Measurements from ENCODE around the gene RBM33. TPM values are rescaled to one million over a fixed set of nuclear protein-coding genes. Genes with fewer than 3 reads are reported as not detected.

The RBM33 gene
- total RNA-seq, 2 experiments from 2014 or later: 73.7 to 84.8 TPM

DNA sequence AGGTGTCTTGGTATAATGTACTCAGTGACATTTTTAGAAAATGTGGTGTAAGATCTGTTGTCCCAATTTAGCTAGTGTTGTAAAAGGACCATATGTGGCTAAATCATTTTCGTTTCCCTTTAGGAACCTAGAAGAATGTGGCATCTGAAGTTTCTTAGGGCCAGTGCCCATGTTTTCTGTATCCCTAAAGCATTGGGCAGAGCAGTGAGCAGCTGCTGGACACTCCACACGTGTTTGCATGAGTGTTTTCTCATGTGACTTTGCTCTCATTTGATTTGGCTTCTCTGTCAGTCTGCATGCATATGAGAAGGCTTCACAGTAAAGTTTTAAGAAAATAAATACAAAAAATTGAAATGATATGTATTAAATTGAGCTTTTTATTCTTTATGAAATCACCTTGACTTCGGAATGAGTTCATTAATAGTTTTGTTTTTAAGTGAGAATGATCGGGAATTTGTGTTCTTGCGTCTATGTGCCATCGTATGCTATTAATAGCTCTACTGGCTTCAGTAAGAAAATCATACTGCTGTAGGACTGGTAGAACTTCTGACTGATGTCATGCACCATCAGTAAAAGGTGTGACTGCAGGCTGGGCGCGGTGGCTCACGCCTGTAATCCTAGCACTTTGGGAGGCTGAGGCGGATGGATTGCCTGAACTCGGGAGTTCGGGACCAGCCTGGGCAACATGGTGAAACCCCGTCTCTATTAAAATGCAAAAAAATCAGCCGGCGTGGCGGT lies 61.3 kb downstream of the RBM33 start:
- ChIA-PET POLR2A (no interaction called here), CTCF (interaction anchor here (0.6 to 1.1 kb wide), 3 partner anchors 13 to 407 kb away, joined by 3 to 4 read pairs (median 3); no protein-coding TSS in a partner anchor)
- DNase-seq: no peak
- H3K27ac Mint-ChIP-seq: peak overlapping the region; percentile 16
- H3K27me3 Mint-ChIP-seq: no peaks in the 10 kb centered on the region
- peaks cover 34% of the 10 kb centered on the region for H3K36me3 Mint-ChIP-seq (ENCODE audit: low read depth)
- H3K4me1 Mint-ChIP-seq (ENCODE audit: low read depth): peaks cover 14% of the 10 kb centered on the region
- H3K4me3 Mint-ChIP-seq: no peak overlapping the region
- TF ChIP-seq CTCF (IDR thresholded peaks at IDR 0.05): no peak
- intact Hi-C loops (cut with micrococcal nuclease): loop anchor here (10.0 kb wide), 1 partner anchor 51 kb away; no protein-coding TSS in a partner anchor
- ATAC-seq: no peak
- no peaks in the 10 kb centered on the region for H3K9me3 Mint-ChIP-seq

DNA sequence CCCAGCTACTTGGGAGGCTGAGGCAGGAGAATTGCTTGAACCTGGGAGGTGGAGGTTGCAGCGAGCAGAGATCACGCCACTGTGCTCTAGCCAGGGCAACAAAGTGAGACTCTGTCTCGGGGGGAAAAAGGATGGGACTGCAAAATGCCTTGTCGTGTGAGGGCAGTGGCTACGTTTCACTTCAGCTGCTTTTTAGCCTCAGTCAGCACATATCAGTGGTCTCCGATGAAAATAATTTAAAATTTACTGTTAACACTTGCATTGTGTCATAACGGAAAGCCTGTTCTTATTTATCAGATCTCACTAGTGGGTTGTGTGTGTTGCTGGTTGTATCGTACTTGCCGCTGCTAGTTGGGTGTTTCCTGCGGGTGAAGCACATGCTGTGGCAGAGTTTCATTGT lies 61.9 kb downstream of the RBM33 start:
- no peak overlapping the region for H3K4me3 Mint-ChIP-seq
- H3K27me3 Mint-ChIP-seq: no peaks in the 10 kb centered on the region
- no peaks in the 10 kb centered on the region for H3K9me3 Mint-ChIP-seq
- CTCF ChIA-PET: interaction anchor here (1.0 to 1.1 kb wide), 3 partner anchors 14 to 108 kb away, joined by 3 to 4 read pairs (median 4); no protein-coding TSS in a partner anchor
- TF ChIP-seq CTCF (IDR thresholded peaks at IDR 0.05): no peak
- peaks cover 14% of the 10 kb centered on the region for H3K4me1 Mint-ChIP-seq (ENCODE audit: low read depth)
- ATAC-seq: no peak
- no peak overlapping the region for H3K27ac Mint-ChIP-seq
- DNase-seq: no peak
- intact Hi-C loops (cut with micrococcal nuclease): loop anchor here (10.0 kb wide), 1 partner anchor 52 kb away; no protein-coding TSS in a partner anchor
- POLR2A ChIA-PET: interaction anchor here (1.4 kb wide), 1 partner anchor 8 kb away, joined by 5 read pairs; no protein-coding TSS in a partner anchor
- peaks cover 35% of the 10 kb centered on the region for H3K36me3 Mint-ChIP-seq (ENCODE audit: low read depth)

GRCh38 chr7:155709453-155709852 lies 65.0 kb downstream of the RBM33 start:
- H3K4me3 Mint-ChIP-seq: no peak overlapping the region
- no peaks in the 10 kb centered on the region for H3K27me3 Mint-ChIP-seq
- no peak overlapping the region for H3K27ac Mint-ChIP-seq
- POLR2A ChIA-PET: interaction anchor here (0.6 to 1.0 kb wide), 3 partner anchors 21 to 224 kb away, joined by 3 to 4 read pairs (median 3); no protein-coding TSS in a partner anchor
- H3K9me3 Mint-ChIP-seq: no peaks in the 10 kb centered on the region
- intact Hi-C loops (cut with micrococcal nuclease): loop anchor here (10.0 kb wide), 1 partner anchor 55 kb away; no protein-coding TSS in a partner anchor
- CTCF ChIA-PET: interaction anchor here (1.0 to 1.4 kb wide), 4 partner anchors 18 to 112 kb away, joined by 3 to 6 read pairs (median 4); no protein-coding TSS in a partner anchor
- H3K36me3 Mint-ChIP-seq (ENCODE audit: low read depth): peaks cover 37% of the 10 kb centered on the region
- ATAC-seq (no peak), DNase-seq (no peak)
- no peak for TF ChIP-seq CTCF (IDR thresholded peaks at IDR 0.05)
- H3K4me1 Mint-ChIP-seq (ENCODE audit: low read depth): peaks cover 15% of the 10 kb centered on the region

DNA sequence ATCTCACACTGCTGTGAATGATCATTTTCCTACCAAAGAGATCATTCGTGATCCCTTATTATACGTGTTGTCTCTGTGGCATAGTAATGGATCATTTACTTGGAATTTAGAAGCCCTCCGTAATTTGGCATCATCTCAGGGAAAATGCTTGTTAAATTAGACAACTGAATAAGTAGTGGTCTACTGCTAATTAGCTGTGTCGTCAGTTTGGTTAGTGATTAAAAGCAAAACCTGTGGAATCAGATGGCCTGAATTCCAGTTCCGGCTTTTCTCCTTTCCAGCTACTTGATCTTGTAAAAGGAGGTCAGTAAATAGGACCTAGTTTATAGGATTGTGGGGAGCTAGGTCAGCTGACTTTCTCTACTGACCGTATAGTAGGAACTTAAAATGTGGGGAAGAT lies 65.6 kb downstream of the RBM33 start:
- intact Hi-C loops (cut with micrococcal nuclease): no loop called here
- no peak for TF ChIP-seq CTCF (IDR thresholded peaks at IDR 0.05)
- POLR2A ChIA-PET: no interaction called here
- Mint-ChIP-seq H3K4me1 (ENCODE audit: low read depth) (peaks cover 15% of the 10 kb centered on the region), H3K4me3 (no peak overlapping the region), H3K36me3 (ENCODE audit: low read depth) (peaks cover 37% of the 10 kb centered on the region), H3K27me3 (no peaks in the 10 kb centered on the region), H3K9me3 (no peaks in the 10 kb centered on the region), H3K27ac (no peak overlapping the region)
- no peak for DNase-seq
- CTCF ChIA-PET: interaction anchor here (1.0 to 1.4 kb wide), 2 partner anchors 18 to 58 kb away, joined by 3 to 6 read pairs; no protein-coding TSS in a partner anchor
- ATAC-seq: no peak

DNA sequence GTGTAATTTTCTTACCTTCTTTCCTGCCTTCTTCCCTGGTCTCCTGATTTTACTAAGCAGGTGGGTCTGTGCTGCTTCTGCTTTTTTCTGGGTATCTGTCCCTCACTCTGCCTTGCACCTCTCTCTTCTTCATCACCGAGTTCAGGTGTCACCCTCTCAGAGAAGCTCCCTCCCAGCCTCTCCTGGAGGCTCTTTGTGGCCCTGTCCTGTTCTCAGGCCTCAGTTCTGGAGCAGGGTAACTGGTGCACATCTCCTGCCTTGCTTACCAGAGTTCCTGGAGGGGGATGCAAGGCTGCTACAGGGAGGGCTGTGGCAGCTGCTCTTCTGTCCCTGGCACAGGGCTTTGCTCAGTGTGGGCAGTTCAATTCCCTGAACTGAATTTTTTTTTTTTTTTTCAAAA lies 66.1 kb downstream of the RBM33 start:
- H3K4me3 Mint-ChIP-seq: no peak overlapping the region
- no peaks in the 10 kb centered on the region for H3K27me3 Mint-ChIP-seq
- H3K4me1 Mint-ChIP-seq (ENCODE audit: low read depth): peaks cover 15% of the 10 kb centered on the region
- ChIA-PET CTCF (interaction anchor here (1.0 kb wide), 1 partner anchor 57 kb away, joined by 3 read pairs; no protein-coding TSS in a partner anchor), POLR2A (interaction anchor here (1.0 kb wide), 1 partner anchor 66 kb away, joined by 4 read pairs; the partner anchor contains the start of gene RBM33)
- H3K9me3 Mint-ChIP-seq: no peaks in the 10 kb centered on the region
- intact Hi-C loops (cut with micrococcal nuclease): no loop called here
- ATAC-seq: no peak
- H3K27ac Mint-ChIP-seq: no peak overlapping the region
- peaks cover 34% of the 10 kb centered on the region for H3K36me3 Mint-ChIP-seq (ENCODE audit: low read depth)
- no peak for TF ChIP-seq CTCF (IDR thresholded peaks at IDR 0.05)
- DNase-seq: no peak
